HFF-Myc (cell line): ENCODE measurements around the gene TRPM2.

Experiments
- DNase-seq: peaks from one replicate; pipeline ENCODE4 v3.0.0-alpha.2; 2011; ENCODE audit warnings: low read depth; ENCODE audit errors: extremely low read depth
- H3K4me3 ChIP-seq: replicated peaks from 2 replicates; pipeline ENCODE4 v1.5.1; 2011; ENCODE audit warnings: low read depth, mild to moderate bottlenecking, control low read depth, low read length
- TF ChIP-seq, protein P1 (sequence below): IDR thresholded peaks from 2 replicates; pipeline ENCODE4 v1.5.1; 2012; ENCODE audit warnings: mild to moderate bottlenecking, low read depth, low read length, control low read depth; ENCODE audit errors: missing control alignments

The TRPM2 gene

GRCh38 chr21:44418108-44418875 lies 64.9 kb downstream of the TRPM2 start:
- TF ChIP-seq, protein P1, sequence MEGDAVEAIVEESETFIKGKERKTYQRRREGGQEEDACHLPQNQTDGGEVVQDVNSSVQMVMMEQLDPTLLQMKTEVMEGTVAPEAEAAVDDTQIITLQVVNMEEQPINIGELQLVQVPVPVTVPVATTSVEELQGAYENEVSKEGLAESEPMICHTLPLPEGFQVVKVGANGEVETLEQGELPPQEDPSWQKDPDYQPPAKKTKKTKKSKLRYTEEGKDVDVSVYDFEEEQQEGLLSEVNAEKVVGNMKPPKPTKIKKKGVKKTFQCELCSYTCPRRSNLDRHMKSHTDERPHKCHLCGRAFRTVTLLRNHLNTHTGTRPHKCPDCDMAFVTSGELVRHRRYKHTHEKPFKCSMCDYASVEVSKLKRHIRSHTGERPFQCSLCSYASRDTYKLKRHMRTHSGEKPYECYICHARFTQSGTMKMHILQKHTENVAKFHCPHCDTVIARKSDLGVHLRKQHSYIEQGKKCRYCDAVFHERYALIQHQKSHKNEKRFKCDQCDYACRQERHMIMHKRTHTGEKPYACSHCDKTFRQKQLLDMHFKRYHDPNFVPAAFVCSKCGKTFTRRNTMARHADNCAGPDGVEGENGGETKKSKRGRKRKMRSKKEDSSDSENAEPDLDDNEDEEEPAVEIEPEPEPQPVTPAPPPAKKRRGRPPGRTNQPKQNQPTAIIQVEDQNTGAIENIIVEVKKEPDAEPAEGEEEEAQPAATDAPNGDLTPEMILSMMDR: no peak
- no peak for DNase-seq
- no peak overlapping the region for H3K4me3 ChIP-seq

GRCh38 chr21:44418876-44419230 lies 65.4 kb downstream of the TRPM2 start:
- DNase-seq: no peak
- no peak overlapping the region for H3K4me3 ChIP-seq
- TF ChIP-seq, protein P1: no peak

DNA sequence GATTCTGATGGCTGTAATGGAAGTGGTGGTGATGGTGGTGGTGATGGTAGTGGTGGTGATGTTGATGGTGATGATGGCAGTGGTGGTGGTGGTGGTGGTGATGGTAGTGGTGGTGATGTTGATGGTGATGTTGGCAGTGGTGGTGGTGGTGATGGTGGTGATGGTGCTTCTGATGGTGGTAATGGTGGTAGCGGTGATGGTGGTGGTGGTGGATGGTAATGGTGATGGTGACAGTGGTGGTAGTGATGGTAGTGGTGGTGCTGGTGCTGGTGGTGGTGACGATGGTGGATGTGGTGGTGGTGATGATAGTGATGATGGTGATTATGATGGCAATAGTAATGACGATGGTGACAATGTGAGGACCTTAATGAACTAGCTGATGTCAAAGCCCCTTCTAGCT lies 66.3 kb downstream of the TRPM2 start:
- TF ChIP-seq, protein P1: no peak
- DNase-seq: no peak
- H3K4me3 ChIP-seq: no peak overlapping the region

GRCh38 chr21:44420416-44421205 lies 67.2 kb downstream of the TRPM2 start:
- no peak for DNase-seq
- TF ChIP-seq, protein P1: no peak
- H3K4me3 ChIP-seq: no peak overlapping the region

DNA sequence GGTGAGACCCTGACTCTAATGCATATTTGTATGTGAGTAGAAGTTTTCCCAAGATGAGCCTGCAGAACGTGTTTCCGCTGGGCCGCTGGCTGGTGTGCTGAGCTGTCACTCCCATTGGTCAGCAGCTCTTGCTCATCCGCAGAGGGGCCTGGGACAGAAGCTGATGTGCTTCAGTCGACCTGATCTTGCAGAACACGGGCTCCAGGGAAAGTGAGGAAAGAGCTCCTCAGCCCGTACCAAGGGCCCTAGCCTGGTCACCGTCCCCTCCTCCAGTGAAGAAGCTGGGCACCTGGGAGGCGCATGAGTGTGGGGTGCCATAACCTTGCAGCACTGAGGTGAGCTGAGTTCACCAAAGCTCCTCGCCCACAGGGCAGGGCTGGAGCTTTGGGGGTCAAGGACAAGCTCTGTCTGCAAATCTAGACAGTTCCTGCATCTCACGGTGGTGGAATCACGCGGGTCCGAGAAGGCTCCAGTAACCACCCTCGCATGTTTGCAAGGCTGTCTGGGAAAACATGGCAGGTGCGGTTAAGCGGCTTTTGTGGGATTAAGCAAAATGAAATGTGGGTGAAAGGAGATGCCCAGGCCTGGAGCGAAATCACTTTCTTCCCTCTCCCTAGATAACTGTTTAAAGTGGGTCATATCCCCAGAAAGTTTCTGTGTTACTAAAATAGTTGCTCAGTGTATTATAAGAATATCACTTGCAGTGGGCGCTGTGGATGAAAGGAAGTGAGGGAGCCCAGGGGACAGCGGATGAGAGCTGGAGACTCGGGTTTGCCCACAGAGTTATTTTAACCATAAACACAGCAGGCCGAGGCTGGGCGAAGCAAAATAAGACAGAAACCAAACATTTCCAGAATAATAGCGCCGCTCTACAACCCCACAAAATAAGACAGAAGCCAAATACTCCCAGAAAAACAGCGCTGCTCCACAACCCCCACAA lies 68.8 kb downstream of the TRPM2 start:
- H3K4me3 ChIP-seq: no peak overlapping the region
- no peak for DNase-seq
- TF ChIP-seq, protein P1: no peak

- TF ChIP-seq, protein P1: no peak
- H3K4me3 ChIP-seq: no peak overlapping the region
- no peak for DNase-seq
Observed at GRCh38 chr21:44423312-44423821, 69.9 kb downstream of the TRPM2 start.
